Stomach smooth muscle (tissue), 2 donors: ENCODE results near the gene ARHGDIA.

Experiments
- H3K27ac ChIP-seq: one replicate; pipeline ENCODE4 v1.7.0; 2013; ENCODE audit warnings: mild to moderate bottlenecking, low read length, inconsistent platforms
- H3K27me3 ChIP-seq, 2 donors: one replicate each; pipeline ENCODE4 v1.7.0; 2013; ENCODE audit warnings: low read length in 2 of 2; ENCODE audit not compliant: insufficient read depth in 2 of 2, control insufficient read depth in 1 of 2
- H3K36me3 ChIP-seq, 2 donors: one replicate each; pipeline ENCODE4 v1.7.0; 2013; ENCODE audit warnings: low read length in 2 of 2; ENCODE audit not compliant: control insufficient read depth in 2 of 2, insufficient read depth in 2 of 2
- H3K4me1 ChIP-seq: one replicate; pipeline ENCODE4 v1.7.0; 2013; ENCODE audit warnings: low read length; ENCODE audit not compliant: control insufficient read depth, insufficient read depth
- H3K4me3 ChIP-seq, 2 donors: one replicate each; pipeline ENCODE4 v1.7.0; 2013; ENCODE audit warnings: low read length in 2 of 2
- H3K9ac ChIP-seq, 2 donors: one replicate each; pipeline ENCODE4 v1.7.0; 2013; ENCODE audit warnings: low read length in 2 of 2, mild to moderate bottlenecking in 1 of 2
- H3K9me3 ChIP-seq, 2 donors: one replicate each; pipeline ENCODE4 v1.7.0; 2013; ENCODE audit warnings: low read length in 2 of 2; ENCODE audit not compliant: control insufficient read depth in 2 of 2
- donor health status: healthy.
- donor health status: Pancreatic carcinoma.

The ARHGDIA gene

DNA sequence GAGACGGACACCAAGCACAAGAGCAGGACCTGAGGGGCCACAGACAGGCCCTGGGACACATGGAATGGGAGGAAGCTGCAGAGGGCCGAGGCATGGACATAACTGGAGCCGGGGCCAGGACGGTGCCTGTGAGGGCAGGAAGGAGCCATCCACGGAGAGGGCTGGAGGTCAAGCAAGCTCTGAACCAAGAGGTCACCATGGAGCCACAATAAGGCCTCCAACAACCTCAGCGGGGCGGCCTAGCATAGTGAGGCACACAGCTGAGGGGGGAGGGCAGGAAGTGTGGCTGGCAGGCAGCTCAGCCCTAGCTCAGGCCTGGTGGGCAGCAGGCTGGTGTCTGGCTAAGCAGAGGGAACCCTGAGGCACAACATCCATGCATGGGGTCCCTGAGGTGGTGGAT lies 42.5 kb downstream of the ARHGDIA start:
- H3K9ac ChIP-seq = no peak overlapping the region

DNA sequence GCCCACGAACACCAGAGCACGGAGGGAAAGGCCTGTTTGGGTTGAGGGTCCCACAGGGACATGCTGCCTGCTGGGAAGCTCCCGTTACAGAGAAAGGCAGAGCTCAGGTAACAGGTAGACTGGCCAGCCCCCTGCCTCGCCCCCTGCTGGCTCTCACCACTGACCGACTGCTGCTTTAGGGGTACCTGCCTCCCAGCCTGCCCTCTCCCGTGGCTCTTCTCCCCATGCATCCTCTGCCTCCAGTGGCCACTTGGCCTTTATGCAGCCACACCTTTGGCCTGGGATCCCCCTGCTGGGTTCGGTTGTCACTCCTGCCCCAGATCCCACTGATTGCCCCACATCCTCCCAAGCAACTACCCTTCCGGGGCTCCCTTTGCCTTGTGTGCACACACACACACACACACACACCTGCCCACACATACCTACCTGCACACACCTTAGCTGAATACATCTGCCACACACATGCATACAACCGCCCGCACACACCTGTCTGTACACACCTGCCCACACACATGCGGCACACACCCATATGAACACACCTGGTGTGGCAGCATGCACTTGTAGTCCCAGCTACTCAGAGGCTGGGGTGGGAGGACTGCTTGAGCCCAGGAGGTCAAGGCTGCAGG lies 45.2 kb downstream of the ARHGDIA start:
- Histone ChIP-seq H3K4me1 (peaks cover 21% of the 10 kb centered on the region), H3K4me3 (no peak overlapping the region), H3K9ac (no peak overlapping the region)

More for the DNA sequence above, 42.5 kb downstream of the ARHGDIA start:
- Histone ChIP-seq H3K36me3 (peaks cover 0 to 5% of the 10 kb centered on the region in 2 donors), H3K27ac (no peak overlapping the region), H3K9me3 (no peaks in the 10 kb centered on the region), H3K4me1 (peaks cover 24% of the 10 kb centered on the region), H3K4me3 (no peak overlapping the region), H3K27me3 (no peaks in the 10 kb centered on the region)

DNA sequence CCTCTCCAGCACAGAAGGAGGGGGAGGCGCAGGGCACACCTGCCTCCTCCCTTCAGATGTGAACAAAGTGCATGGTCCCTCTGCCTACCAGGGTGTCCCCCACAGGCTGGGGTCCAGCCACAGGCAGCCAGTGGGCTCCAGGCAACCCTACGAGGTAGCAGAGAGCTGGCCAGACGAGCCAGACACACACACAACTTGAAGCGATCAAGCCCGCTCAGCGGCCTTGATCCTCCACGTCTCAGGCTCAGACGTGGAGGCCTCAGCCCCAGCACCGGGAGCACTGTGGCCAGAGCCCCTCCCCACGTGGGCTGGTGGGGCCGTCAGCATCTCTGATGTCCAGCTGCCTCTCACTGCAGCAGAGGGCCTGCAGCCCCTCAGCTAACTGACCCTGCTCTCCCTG lies 46.5 kb downstream of the ARHGDIA start:
- peaks cover 0 to 8% of the 10 kb centered on the region in 2 donors for H3K36me3 ChIP-seq
- no peak overlapping the region for H3K9ac ChIP-seq
- no peak overlapping the region for H3K27ac ChIP-seq
- H3K4me3 ChIP-seq = no peak overlapping the region
- peaks cover 18% of the 10 kb centered on the region for H3K4me1 ChIP-seq
- H3K9me3 ChIP-seq = no peaks in the 10 kb centered on the region
- no peaks in the 10 kb centered on the region for H3K27me3 ChIP-seq

More for the DNA sequence above, 45.2 kb downstream of the ARHGDIA start:
- H3K9me3 ChIP-seq = no peaks in the 10 kb centered on the region
- H3K27ac ChIP-seq = no peak overlapping the region
- peaks cover 0 to 8% of the 10 kb centered on the region in 2 donors for H3K36me3 ChIP-seq
- H3K27me3 ChIP-seq = no peaks in the 10 kb centered on the region

DNA sequence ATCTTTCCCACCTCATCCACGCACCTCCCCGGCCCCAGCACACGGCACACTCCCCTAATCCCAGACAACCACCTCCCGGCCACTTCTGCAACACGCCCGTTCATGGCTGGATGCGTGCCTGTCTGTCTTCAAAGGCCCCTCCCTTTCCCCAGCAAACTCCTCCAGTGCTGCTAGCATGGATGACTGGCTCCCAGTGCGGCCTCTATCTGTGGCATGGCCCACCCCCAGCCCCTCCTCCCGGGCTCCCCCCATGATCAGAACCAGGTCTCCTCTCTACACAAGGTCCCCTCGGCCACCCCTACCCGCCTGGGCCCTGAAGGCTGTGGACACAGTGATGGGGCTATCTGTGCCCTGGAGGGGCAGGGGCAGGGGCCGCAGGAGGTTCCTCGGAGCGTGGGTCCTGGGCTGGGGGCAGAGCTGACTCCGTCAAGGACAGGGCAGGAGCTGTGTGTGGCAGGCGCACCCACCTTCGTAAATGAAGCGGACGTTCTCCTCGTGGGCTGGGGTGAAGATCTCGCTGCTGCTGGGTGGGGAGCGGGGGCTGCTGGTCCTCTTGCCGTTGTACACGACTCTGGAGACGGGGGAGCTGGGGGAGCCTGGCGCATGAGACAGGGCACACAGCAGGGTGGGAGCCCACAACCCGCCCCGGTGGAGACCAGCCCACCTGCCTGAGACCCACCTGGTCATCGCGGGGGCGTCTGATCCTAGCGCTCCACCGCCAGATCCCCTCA lies 47.2 kb downstream of the ARHGDIA start:
- Histone ChIP-seq H3K9ac (no peak overlapping the region), H3K4me3 (no peak overlapping the region), H3K27me3 (peaks cover 4 to 5% of the 10 kb centered on the region in 2 donors), H3K4me1 (peaks cover 18% of the 10 kb centered on the region), H3K36me3 (peaks cover 0 to 8% of the 10 kb centered on the region in 2 donors), H3K9me3 (no peaks in the 10 kb centered on the region), H3K27ac (no peak overlapping the region)

DNA sequence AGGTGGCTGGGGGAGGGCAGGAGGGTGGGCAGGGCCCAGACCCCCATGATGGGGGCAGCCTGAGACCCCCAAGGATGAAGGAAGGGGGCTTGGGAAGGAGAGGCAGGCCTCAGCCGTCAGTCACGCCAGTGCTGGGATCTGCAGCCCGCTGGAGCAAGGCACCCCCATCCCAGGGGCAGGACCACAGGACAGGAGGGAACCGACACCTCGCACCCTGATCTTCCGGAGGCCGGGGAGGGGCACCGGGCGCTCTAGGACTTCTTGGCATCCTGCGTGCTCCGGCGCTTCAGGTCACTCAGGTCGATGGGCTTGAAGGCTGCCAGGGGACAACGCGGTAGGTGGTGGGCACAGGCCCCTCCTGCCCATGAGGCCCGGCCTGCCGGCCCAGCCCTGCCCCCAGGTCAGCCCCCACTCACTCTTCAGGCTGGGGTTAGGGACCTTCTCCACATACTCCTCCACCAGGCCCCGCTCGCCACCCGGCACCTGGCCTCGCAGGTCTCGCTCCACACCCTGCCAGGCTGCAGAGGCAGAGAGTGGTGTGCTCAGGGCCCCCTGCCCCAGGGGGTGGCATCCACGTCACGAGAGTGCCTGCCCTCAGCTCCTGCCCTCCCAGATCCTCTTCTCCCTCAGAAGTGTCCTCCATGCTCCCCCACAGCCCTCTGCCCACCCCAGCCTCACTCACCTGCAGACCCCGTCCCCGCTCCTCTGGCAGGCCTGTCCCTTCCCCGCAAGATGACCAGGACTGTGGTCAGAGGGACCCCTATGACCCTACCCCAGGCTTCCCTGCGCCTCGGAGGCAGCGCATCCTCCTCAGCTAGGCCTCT lies 47.9 kb downstream of the ARHGDIA start:
- no peak overlapping the region for H3K4me3 ChIP-seq
- peaks cover 0 to 8% of the 10 kb centered on the region in 2 donors for H3K36me3 ChIP-seq
- no peak overlapping the region for H3K9ac ChIP-seq
- peaks cover 4 to 5% of the 10 kb centered on the region in 2 donors for H3K27me3 ChIP-seq
- peaks cover 18% of the 10 kb centered on the region for H3K4me1 ChIP-seq
- no peaks in the 10 kb centered on the region for H3K9me3 ChIP-seq
- peak overlapping the region; percentile 84 for H3K27ac ChIP-seq

DNA sequence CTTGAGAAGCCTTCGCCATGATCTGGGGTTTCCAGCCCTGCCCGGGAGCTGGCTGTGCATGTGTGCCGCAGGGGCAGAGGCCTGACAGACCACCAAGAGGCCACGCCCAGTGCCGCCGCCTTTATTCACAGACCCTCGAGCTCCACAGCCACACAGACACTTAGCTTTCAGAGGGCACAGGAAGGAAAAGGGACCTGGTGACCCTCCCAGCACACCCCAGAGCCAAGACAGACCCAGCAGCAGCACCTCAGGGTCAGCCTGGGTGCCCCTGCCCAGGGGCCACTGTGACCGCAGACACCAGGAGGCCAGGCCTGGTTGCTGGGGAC lies 48.9 kb downstream of the ARHGDIA start:
- peak overlapping the region; percentile 55 to 57 for H3K9ac ChIP-seq
- H3K27me3 ChIP-seq = peaks cover 5 to 7% of the 10 kb centered on the region in 2 donors
- H3K4me3 ChIP-seq = no peak overlapping the region
- peaks cover 18% of the 10 kb centered on the region for H3K4me1 ChIP-seq
- peaks cover 0 to 8% of the 10 kb centered on the region in 2 donors for H3K36me3 ChIP-seq
- peak overlapping the region; percentile 84 for H3K27ac ChIP-seq
- H3K9me3 ChIP-seq = no peaks in the 10 kb centered on the region

DNA sequence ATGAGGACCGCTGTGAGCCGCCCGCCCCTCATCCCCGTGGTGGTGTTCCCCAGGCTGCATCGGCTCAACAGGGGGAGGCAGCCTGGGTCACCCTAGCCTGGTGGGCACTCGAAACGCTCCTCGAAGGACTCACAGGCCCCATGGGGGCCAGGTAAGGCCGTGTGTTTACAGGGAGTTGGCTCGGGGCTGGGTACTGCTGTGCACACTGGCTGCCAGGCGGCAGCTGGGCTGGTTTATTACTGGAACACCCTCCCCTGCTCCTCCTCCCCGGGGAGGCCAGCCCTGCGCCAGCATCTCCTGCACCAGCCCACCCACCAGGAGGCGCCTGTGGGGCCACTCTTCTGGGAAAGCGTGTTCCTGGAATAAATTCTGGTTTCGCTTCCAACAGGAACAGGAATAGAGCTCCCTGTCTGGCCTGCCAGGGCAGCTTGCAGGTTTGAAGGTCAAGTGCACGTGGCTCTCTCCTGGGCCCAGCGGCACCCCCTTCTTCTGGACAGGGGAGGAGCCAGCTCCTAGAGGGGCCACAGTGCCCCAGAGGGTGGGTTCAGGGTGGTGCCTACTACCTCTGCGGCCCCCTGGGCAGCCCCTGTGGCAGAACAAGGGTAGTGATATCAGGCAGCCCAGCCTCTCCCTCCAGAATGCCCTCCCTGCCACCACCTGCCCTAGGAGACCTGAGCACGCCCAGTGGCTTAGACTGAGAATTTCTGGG lies 49.4 kb downstream of the ARHGDIA start:
- Histone ChIP-seq H3K4me1 (peaks cover 18% of the 10 kb centered on the region), H3K4me3 (peak overlapping the region in 1 of 2 donors; percentile 52), H3K9ac (peak overlapping the region; percentile 55 to 57), H3K9me3 (no peaks in the 10 kb centered on the region), H3K27ac (peak overlapping the region; percentile 84), H3K36me3 (peaks cover 0 to 8% of the 10 kb centered on the region in 2 donors), H3K27me3 (peaks cover 5 to 7% of the 10 kb centered on the region in 2 donors)

DNA sequence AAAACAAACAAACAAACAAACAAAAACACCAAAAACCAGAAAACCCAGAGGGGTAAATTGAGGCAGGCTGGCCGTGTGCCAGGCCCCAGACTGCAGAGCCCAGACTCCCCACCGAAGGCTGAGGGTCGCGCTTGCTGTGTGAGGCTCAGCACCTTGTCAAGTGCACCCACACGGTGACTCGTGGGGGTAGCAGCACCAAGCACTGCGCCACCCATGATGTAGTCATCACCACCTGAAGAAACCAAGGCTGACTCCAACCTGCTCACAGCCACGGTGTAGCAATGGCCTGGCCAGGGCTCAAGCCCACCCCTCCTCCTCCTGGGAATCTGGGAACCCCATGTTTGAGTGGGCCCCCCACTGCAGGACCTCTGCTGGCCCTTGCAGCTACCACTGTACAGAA lies 50.0 kb downstream of the ARHGDIA start:
- Histone ChIP-seq H3K9ac (no peak overlapping the region), H3K27me3 (peaks cover 7% of the 10 kb centered on the region in 2 donors), H3K4me3 (peak overlapping the region in 1 of 2 donors; percentile 52), H3K9me3 (no peaks in the 10 kb centered on the region), H3K4me1 (peaks cover 18% of the 10 kb centered on the region), H3K27ac (peak overlapping the region; percentile 84), H3K36me3 (peaks cover 0 to 8% of the 10 kb centered on the region in 2 donors)

DNA sequence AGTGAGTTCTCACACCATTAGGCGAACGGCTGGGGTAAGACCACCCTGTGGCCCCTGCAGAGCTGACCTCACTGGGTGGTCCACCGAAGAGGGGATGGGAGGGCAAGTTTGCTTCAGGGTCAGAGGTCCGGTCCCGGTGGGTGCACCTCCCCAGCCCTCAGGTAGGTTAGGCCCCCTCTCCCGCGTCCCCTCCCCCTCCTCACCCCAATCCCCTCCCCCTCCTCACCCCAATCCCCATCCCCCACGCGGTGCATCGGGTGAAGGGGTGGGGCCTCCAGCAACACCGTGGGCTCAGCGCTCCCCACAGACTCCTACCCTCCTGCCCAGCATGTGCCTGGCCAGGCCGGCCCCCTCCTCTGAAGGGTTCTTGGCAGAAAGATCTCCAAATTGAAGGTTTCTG lies 51.4 kb downstream of the ARHGDIA start:
- peaks cover 14% of the 10 kb centered on the region for H3K4me1 ChIP-seq
- H3K27ac ChIP-seq = no peak overlapping the region
- H3K9me3 ChIP-seq = no peaks in the 10 kb centered on the region
- no peak overlapping the region for H3K9ac ChIP-seq
- peaks cover 0 to 8% of the 10 kb centered on the region in 2 donors for H3K36me3 ChIP-seq
- H3K4me3 ChIP-seq = no peak overlapping the region
- peaks cover 7 to 8% of the 10 kb centered on the region in 2 donors for H3K27me3 ChIP-seq

DNA sequence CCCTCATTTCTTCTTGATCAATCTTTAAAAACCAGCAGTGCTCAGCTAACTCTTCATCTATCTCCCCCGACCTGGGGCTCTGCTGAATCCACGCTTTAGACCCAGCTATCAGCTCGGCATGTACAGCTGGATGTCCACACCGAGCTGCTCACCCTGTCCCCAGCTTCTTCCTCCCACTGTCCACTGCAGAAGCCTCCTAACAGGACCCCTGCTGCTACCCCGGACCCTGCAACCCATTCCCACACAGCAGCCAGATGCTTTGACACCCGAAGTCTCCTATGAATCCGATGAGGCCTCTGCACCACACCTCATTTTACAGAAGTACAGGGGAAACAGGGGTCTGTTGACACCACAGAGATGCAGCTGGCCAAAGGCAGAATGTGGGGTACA lies 53.4 kb downstream of the ARHGDIA start:
- Histone ChIP-seq H3K27me3 (peaks cover 8 to 14% of the 10 kb centered on the region in 2 donors), H3K4me1 (peaks cover 14% of the 10 kb centered on the region), H3K36me3 (no peaks in the 10 kb centered on the region), H3K9ac (no peak overlapping the region), H3K4me3 (no peak overlapping the region), H3K9me3 (no peaks in the 10 kb centered on the region), H3K27ac (no peak overlapping the region)
